Thyroid gland (tissue), 4 donors: ENCODE data around the gene EPS8.

Experiments
- CTCF ChIP-seq, 6 experiments: fragments of 200-600 bp in 3 of 6; fragments of 450-650 bp in 3 of 6; sonication (generic) in 3 of 6; IDR thresholded peaks; one replicate each; pipeline ENCODE4 v1.5.1; 2016 to 2019; ENCODE audit warnings: antibody characterized with exemption in 6 of 6, mild to moderate bottlenecking in 2 of 6, inconsistent platforms in 1 of 6, moderate library complexity in 1 of 6
- POLR2A ChIP-seq, 2 donors: fragments of 450-650 bp; IDR thresholded peaks; one replicate each; pipeline ENCODE4 v1.6.1; 2017; ENCODE audit warnings: antibody characterized with exemption in 2 of 2, mild to moderate bottlenecking in 2 of 2, moderate library complexity in 1 of 2

GRCh38 chr12:15818418-15818817, 29.2 kb upstream of the EPS8 start:
- TF ChIP-seq POLR2A (IDR thresholded peaks at IDR 0.05) (no peak), CTCF (IDR thresholded peaks at IDR 0.05) (no peak)
